SHP77 treated with DMSO at 0.1 percent for 48 hours (cell line): ENCODE measurements around the gene OR7C2.
"Not testable (repeated sequence)": the region's sequence is repeated elsewhere in the genome, so short reads cannot be mapped to it uniquely, and the experiment has no call there.

Experiments used
- DNase-seq: peaks from one replicate; lab custom pipeline; 2025; lab: John Stamatoyannopoulos, UW

OR7C2 gene

DNA sequence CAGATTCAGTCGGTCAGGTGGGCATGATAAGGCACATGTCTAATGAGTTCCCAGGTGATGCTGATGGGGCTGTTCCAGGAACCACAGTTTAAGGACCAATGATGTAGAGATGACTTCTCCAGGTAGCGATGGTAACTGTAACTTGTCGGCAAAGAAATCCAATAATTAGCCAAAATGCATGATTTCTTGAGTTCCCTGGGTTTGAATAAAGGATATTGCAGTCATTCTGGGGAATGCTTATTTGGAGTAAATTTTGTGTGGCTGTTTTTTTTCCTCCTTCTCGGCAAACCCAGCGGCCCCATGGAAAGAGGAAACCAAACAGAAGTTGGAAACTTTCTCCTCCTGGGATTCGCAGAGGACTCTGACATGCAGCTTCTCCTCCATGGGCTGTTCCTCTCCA is at the start of gene OR7C2:
Gene OR7C2, plus strand, starts transcription at position 301 of the 400 bp plus-strand sequence. Its CDS starts 0 bp downstream, at position 301.
- DNase-seq, result no peak

DNA sequence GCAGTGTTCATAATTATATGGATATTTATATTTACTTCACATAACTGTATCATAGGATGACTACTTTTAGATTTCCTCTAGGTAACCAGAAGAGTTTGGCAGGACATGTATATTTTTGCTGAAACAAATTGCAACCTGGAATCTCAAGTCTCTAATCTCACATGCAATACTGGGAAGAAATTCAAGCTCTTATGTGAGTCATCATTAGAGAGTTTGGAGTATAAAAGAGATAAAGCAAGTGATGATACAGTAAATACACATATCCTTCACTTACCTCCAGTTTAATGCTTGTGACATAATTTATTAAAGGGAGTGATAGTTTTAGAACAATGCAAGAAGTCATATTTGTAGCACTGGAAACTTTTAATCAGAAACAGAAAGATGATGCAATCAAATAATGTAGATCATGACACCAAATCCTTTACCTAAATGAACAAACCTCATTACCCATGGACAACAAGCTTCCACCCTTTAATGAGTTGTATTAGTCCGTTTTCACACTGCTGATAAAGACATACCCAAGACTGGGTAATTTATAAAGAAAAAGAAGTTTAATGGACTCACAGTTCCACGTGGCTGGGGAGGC is 39.5 kb upstream of the OR7C2 start:
- DNase-seq, result no peak

DNA sequence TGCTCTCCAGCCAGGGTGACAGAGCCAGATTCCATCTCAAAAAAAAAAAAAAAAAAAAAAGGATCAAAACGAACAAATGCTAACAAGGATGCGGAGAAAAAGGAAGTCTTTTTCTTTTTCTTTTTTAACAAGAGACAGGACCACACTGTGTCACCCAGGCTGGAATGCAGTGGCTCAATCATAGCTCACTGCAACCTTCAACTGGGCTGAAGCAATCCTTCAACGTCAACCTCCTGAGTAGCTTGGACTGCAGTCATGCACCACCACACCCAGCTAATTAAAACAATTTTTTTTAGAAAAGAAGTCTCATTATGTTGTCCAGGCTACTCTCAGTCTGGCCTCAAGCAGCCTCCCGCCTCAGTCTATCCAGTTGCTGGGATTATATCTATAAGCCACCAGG is 34.6 kb upstream of the OR7C2 start:
- no peak for DNase-seq

DNA sequence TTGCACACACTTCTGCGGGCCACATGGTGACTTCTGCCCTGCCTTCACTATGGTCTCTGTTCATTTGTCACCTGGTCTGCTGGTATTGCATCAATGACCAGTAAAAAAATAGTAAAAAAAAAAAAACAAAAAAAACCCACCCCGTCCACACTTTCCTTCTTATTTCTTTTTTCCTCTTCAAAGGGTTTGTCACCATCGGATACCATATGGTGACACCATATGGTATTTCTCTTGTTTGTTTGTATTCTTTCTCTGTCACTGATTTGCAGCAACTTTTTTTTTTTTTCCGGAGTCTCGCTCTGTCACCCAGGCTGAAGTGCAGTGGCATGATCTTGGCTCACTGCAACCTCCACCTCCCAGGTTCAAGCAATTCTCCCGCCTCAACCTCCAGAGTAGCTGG is 26.2 kb upstream of the OR7C2 start:
- DNase-seq, result no peak

DNA sequence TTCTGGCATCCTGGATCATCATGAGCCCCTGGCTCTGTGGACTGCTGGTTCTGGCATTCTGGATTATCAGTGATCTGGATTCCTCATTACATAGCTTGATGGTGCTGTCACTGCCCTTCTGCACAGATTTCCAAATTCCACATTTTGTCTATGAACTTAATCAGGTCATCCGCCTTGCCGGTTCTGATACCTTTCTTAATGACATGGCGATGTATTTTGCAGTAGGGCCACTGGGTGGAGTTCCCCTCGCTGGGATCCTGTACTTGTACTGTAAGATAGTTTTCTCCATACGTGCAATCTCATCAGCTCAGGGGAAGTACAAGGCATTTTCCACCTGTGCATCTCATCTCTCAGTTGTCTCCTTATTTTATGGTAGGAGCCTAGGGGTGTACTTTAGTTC is 24.4 kb upstream of the OR7C2 start:
- DNase-seq, result no peak

DNA sequence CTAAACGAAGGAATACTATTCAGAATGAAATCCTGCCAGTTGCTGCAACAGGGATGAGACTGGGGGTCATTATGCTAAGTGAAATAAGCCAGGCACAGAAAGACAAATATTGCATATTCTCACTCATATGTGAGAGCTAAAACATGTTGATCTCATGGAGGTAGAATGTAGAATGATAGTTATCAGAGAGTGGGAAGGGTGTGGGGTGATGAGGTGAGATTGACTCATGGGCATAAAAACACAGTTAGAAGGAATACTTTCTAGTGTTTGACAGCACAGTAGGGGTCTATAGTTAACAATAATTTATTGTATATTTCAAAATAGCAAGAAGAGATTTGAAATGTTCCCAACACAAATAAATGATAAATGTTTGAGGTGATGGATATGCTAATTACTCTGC is 7.8 kb upstream of the OR7C2 start:
- no peak for DNase-seq

DNA sequence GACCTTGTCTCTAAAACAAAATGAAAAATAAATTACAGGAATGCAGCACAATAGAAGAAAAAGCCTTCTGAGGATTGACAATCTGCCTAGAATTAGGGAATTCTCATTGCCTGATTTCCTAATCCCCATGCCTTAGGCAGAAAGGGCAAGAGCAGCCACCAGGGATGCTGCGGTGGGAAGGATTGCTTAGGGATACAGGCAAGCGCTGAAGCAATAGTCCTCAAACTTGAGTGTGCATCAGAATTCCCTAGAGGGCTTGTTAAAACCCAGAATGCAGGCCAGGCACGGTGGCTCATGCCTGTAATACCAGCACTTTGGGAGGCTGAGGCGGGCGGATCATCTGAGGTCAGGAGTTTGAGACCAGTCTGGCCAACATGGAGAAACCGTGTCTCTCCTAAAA is 1.0 kb upstream of the OR7C2 start:
- no peak for DNase-seq

DNA sequence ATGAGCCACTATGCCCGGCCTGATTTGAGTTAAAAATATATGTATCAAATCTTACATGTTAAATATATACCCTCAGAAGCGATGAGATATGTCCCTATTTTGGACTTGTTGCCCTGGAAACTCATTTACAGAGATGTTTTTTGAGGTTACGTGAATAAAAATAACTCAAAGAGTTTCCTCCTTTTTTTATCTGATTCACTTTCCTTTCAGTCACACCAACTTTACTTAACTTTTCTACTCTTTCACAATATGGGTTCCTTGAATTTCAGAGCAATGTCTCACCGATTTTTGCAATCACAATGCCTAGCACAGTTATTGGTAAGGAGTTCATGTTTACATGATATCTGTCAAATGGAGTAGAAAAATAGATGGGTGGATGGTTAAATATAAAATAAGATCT is 2.3 kb downstream of the OR7C2 start:
- no peak for DNase-seq

DNA sequence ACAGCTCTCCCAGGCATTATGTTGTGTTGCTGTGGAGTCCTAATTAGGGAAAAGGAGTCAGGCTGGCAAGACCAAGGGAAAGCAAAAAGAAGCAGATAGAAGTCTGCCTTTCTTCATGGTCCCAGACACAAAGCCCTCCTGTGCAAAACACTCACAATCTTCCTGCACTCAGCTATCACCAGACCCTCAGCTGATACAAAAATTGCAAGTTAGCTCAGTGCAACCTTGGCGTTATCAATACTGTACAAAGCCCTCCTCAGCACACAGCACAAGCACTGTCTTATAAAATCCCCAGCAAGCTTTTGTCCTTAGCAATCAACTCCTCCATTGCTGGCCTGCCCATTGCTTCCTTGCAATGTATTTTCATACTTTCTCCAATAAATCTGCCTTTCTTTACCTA is 3.2 kb downstream of the OR7C2 start:
- no peak for DNase-seq

DNA sequence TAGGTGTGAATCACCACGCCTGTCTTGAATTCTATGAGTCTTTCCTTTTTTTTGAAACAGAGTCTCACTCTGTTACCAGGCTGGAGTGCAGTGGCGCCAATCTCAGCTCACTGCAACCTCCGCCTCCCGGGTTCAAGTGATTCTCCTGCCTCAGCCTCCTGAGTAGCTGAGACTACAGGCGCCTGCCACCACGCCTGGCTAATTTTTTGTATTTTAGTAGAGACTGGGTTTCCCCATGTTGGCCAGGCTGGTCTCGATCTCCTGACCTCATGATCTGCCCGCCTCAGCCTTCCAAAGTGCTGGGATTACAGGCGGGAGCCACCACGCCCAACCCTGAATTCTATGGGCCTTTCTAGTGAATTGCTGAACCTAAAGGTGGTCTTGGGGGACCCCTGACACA is 8.1 kb downstream of the OR7C2 start:
- DNase-seq, result not testable (repeated sequence)

DNA sequence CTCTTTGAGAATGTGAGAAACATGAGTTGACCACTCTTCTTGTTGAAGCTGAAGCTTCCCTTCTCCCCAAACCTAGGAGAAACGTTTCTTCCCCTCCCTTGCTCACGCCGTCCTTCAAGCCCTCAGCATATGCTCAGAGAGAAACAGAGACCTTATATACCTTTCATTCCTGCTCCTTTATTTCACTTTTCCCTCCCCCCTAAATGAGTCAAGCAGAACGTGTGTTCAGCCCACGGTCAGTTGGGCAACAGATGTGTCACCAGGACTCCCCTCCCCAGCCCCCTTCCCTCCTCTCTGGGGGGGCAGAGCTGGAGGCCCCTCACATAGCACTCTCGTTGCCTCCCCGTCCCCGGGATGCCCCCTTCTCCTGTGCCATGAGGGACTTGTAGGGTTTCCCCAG is 8.6 kb downstream of the OR7C2 start:
- no peak for DNase-seq

DNA sequence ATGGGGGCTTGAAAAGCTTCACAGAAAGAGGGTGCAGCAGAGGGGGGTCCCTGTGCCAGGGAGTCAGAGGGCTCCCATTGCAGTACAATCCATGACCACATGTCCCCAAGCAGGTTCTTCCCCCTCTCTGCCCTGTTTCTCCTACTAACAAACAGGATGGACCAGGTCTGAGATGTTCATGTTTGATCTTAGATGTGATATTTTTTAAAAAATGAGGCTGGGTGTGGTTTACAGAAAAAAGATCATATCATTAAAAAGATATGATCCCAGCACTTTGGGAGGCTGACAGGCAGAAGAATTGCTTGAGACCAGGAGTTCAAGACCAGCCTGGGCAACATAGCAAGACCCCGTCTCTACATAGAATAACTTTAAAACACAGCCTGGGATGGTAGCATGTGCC is 9.1 kb downstream of the OR7C2 start:
- DNase-seq, result no peak

DNA sequence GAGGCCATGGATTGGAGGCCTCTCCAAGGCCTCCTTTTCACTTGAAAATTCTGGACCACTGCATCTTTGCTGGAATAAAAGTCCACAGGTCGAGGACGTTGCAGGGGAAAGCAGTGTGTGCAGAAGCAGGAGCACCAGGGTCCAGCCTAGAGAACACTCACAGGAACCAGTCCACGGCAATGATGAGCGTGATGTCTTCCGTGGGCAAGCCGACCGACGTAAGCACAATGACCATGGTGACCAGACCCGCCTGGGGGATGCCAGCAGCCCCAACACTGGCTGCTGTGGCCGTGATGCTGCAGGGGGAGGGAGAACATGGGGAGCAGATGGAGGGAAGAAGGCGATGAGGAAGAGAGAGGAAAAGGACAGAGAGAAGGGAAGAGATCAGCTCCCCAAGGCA is 11.5 kb downstream of the OR7C2 start:
- no peak for DNase-seq

DNA sequence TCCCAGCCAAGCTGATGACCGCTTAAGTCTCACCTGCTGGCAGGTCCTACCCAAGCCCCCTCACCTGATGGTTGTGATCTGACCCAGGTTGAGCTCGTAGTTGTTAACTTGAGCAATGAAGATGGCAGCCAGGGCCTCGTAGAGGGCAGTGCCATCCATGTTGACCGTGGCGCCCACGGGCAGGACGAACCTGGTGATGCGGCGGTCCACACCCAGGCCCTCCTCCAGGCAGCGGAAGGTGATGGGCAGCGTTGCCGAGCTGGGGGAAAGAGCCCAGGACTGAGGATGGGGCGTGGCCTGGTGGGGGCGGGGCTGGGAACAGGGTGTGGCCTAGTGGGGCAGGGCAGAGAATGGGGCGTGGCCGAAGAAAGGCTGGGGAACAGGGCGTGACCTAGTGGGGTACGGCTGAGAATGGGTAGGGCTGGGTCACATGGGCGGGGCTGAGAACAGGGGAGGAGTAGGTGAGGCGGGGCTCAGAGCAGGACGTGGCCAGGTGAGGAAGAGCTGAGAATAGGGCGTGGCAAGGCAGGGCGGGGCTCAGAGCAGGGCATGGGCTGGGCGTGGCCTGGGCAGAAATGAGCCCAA is 12.9 kb downstream of the OR7C2 start:
- DNase-seq, result no peak

DNA sequence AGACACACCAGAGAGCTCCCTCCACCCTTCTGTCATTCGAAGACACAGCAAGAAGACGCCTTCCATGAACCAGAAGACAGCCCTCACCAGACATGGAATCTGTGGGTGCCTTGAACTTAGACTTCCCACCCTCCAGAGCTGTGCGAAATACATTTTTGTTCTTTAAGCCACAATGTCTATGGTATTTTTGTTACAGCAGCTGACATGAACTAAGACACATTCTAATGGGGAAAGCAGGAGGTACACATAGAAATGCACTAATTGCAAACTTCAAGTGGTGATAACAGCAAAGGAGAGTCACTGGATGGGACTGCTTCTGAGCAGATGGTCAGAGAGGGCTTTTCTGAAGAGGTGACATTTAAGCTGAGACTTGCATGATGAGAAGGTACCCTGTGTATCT is 16.2 kb downstream of the OR7C2 start:
- no peak for DNase-seq

DNA sequence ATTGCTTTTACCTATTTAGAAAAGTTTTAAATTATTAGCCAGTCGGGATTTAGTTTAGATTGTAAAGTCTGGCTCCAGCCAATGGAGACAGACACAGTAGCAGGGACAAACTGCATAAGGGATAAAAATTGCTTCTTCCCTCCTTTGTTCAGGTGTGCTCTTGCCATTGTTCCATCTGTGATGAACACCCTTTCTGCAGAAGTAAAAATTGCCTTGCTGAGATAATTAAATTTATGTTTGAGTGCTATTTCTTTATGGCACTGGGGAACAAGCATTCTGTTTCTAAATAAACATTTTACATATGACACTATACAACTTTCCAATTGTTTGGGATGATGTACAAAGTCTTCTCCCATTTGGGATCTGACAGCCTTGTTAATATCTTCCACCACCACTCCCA is 18.0 kb downstream of the OR7C2 start:
- no peak for DNase-seq

DNA sequence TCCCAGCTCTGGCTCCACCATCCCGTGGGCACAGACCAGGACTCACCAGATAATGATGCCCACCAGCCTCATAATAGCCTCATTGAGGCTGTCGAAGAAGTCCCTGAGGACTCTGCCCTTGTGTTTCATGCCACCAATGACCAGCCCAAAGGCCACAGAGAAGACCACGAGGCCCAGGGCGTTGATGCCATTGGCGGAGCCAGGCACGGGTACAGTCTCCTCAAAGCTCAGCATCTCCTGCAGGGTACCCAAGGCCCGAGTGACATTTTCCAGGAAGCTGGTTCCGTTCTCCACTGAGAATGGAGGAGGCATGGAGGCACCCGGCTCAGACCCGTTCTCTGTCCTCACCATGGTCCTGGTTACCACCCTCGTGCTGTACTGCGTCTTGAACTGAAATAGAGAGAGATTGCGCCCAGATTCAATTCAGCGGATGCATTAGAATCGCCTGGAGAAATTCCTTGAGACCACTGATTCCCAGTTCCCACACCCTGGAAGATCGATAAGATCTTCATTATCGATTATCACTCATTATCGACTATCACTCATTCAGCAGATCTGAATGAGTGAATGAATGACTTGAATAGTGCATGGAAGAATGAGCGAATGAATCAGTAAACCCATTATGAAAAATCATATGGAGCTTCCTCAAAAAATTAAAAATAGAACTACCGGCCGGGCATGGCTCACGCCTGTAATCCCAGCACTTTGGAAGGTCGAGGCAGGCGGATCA is 20.8 kb downstream of the OR7C2 start:
- no peak for DNase-seq

DNA sequence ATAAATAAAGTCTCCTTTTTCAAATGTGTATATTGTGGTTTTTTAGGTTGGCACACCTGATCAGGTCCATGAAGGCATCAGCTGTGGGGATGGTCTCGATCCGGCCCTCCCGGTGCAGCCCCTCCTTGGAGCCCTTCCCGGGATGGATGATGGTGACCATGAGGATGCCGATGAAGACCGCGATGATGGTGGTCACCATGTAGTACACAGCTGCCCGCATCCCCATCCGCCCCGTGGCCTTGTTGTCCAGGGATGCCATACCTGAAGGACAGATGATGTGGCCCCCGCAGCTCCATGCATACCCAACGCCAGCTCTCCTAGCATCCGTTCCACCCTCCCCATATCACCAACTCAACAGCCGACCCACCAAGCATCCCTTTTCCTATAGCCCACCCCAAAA is 27.0 kb downstream of the OR7C2 start:
- no peak for DNase-seq

DNA sequence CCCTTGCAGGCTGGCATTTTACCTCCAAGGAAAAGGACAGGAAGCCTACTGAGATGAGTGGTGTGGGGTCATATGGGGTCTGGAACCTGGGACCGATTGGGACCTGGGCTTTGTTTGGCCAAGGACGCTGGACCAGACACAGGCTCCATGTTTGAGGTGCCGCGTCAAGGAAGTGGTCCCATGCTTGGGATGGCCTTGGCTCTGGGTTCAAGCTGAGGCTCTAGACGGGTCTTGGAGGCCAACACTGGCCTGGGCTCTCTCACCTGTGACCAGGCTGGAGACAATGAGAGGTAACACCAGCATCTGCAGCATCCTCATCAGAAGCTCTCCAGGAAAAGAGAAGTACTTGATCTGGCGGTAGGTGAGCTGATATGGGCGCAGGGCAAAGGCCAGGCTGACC is 30.2 kb downstream of the OR7C2 start:
- no peak for DNase-seq

DNA sequence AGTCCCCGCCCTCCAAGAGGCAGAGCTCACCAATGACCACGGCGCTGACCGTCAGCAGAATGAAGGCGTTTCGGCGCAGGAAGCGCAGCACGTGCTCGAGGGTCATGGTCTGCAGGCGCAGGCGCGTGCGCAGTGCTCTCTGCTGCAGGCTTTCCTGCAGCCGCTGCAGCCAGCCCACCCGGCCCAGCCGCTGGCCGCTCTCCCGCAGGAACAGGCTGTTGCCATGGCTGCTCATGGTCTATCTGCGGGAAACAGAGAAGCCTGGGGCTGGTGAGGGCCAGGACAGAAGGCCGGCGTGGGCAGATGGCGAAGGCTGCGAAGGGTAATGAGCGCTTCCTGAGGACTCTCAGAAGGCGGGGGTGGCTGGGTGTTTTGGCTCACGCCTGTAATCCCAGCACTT is 31.4 kb downstream of the OR7C2 start:
- DNase-seq, result no peak

DNA sequence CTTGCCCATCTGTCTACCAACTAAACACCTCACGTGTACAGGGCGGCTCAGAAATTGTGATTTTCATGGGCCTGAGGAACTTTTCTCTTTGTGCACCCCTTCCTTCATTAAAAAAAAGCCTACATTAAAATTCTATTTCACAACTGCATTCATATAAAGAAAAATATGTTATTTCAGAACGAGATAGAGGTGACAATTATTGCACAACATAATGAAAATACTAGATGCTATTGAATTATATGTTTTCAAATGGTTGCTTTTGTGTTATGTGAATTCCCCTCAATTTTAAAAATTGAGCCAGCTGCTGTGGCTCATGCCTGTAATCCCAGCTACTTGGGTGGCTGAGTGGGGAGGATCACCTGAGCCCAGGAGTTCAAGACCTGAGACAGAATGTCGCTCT is 33.2 kb downstream of the OR7C2 start:
- no peak for DNase-seq

DNA sequence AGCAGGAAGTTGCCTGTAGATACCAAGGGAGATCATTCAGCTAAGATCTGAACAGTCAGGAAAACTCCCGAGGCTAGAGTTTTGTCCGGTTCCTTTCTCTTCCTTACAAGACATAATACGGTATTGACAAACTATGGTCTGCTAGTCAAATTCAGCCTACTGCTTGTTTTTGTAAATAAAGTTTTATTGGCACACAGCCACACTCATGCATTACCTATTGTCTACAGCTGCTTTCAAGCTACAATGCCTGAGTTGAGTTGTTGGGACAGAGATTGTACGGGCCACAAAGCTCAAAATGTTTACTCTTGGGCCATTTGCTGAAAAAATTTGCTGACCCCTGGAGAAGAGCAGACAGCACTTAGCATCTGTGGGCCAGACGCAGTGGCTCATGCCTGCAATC is 35.8 kb downstream of the OR7C2 start:
- DNase-seq, result no peak

DNA sequence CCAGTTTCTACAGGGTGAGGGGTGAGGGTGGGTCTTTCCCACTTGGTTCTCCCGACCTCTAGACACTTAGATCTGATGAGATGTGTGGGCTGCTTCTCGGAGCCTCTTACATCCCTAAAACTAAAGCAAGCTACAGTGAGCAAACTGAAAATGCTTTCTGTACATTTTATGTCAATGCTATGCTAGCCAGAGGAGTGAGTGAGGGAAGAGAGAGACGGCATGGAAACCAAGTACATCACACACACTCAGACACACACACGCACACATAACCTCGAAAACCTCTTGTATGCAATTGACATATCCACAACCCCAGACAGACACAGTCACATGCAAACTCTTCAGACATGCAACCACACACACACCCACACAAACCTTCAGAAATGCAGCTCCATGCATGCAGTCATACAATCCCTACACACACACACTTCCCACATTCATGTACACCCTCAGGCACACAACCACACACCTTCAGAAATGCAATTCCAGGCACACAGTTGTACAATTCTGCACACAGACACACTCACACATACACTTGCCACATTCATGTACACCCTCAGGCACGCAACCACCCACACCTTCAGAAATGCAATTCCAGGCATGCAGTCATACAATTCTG is 37.0 kb downstream of the OR7C2 start:
- DNase-seq, result no peak
